Measurements from ENCODE around the gene IFITM2. TPM values are rescaled to one million over a fixed set of nuclear protein-coding genes. Genes with fewer than 3 reads are reported as not detected.

IFITM2 gene
- total RNA-seq, 2 donors from 2014 or later = 74.1 to 115 TPM

GRCh38 chr11:297586-298405 is 9.8 kb upstream of the IFITM2 start:
- Histone ChIP-seq H3K4me1 (peaks cover 5% of the 10 kb centered on the region), H3K4me3 (no peak overlapping the region), H3K36me3 (no peaks in the 10 kb centered on the region), H3K27ac (no peak overlapping the region), H3K9ac (ENCODE audit: low read depth in 2 of 2, low read length in 2 of 2) (peak overlapping the region in 1 of 2 donors; percentile 35), H3K9me3 (no peaks in the 10 kb centered on the region), H3K27me3 (peaks cover 3% of the 10 kb centered on the region)
- no peak for DNase-seq
- intact Hi-C loops (cut with DNase I) = no loop called here
- TF ChIP-seq, protein P1, sequence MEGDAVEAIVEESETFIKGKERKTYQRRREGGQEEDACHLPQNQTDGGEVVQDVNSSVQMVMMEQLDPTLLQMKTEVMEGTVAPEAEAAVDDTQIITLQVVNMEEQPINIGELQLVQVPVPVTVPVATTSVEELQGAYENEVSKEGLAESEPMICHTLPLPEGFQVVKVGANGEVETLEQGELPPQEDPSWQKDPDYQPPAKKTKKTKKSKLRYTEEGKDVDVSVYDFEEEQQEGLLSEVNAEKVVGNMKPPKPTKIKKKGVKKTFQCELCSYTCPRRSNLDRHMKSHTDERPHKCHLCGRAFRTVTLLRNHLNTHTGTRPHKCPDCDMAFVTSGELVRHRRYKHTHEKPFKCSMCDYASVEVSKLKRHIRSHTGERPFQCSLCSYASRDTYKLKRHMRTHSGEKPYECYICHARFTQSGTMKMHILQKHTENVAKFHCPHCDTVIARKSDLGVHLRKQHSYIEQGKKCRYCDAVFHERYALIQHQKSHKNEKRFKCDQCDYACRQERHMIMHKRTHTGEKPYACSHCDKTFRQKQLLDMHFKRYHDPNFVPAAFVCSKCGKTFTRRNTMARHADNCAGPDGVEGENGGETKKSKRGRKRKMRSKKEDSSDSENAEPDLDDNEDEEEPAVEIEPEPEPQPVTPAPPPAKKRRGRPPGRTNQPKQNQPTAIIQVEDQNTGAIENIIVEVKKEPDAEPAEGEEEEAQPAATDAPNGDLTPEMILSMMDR (IDR thresholded peaks at IDR 0.05) = no peak

DNA sequence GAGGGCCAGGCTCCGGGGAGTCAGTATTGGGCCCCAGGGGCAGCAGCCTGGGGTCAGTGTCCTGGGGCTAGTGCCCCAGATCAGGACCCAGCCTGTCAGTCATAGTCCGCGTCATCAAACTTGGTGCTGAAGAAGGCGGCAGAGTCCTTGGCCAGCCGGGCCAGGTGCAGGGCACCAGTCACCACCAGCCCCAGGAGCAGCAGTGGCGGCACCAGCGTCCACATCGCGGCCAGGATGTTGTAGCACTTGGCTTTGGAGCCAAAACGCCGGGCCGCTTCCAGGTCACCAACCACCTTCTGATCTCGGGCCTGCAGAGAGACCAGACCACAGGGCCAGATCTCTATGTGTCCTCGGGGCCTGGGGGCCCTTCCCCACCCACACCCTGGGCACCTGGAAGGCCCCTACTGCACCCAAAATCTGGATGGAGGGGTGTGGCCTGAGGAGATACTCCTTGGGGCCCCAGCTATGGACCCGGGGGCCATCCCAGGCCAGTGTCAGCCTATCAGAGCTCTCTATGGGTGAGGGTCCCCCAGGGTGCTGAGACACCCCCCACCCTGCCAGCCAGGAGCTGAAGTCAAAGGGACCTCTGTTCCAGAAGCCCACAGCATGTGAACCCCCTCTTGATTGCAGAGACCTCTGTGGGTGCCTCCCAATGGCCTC is 9.1 kb upstream of the IFITM2 start:
- no peak for DNase-seq
- Histone ChIP-seq H3K4me3 (no peak overlapping the region), H3K9me3 (no peaks in the 10 kb centered on the region), H3K4me1 (peaks cover 5% of the 10 kb centered on the region), H3K36me3 (no peaks in the 10 kb centered on the region), H3K9ac (ENCODE audit: low read depth in 2 of 2, low read length in 2 of 2) (no peak overlapping the region), H3K27ac (no peak overlapping the region), H3K27me3 (peaks cover 3% of the 10 kb centered on the region)
- TF ChIP-seq, protein P1 (IDR thresholded peaks at IDR 0.05) = no peak
- intact Hi-C loops (cut with DNase I) = no loop called here

- H3K4me3 ChIP-seq = no peak within 1 kb of the TSS
- no peak for DNase-seq
- no peak within 1 kb of the TSS for H3K27ac ChIP-seq
- peaks cover 5% of the 10 kb centered on the region for H3K4me1 ChIP-seq
- intact Hi-C loops (cut with DNase I) = no loop called here
- H3K9ac ChIP-seq (ENCODE audit: low read depth in 2 of 2, low read length in 2 of 2) = peak within 1 kb of the TSS in 1 of 2 donors; percentile 30
- H3K36me3 ChIP-seq = no peaks in the 10 kb centered on the region
- H3K9me3 ChIP-seq = no peaks in the 10 kb centered on the region
- H3K27me3 ChIP-seq = peaks cover 3% of the 10 kb centered on the region
- TF ChIP-seq, protein P1 (IDR thresholded peaks at IDR 0.05) = no peak
Measured at GRCh38 chr11:299081-299891, 8.3 kb upstream of the IFITM2 start, which contains the start of gene IFITM5. Gene IFITM5 (minus strand): TSS chr11:299526. CDS start chr11:299490, 36 bp downstream.

GRCh38 chr11:299951-300735 is 7.5 kb upstream of the IFITM2 start:
- TF ChIP-seq, protein P1 (IDR thresholded peaks at IDR 0.05) = no peak
- Histone ChIP-seq H3K27ac (no peak overlapping the region), H3K4me3 (no peak overlapping the region), H3K9me3 (no peaks in the 10 kb centered on the region), H3K27me3 (peaks cover 3% of the 10 kb centered on the region), H3K9ac (ENCODE audit: low read depth in 2 of 2, low read length in 2 of 2) (peak overlapping the region in 1 of 2 donors; percentile 30), H3K36me3 (no peaks in the 10 kb centered on the region), H3K4me1 (peaks cover 5% of the 10 kb centered on the region)
- intact Hi-C loops (cut with DNase I) = no loop called here
- no peak for DNase-seq
